GM15510 (cell line): Measurements from ENCODE around the gene BANF1.

Source experiments
- POLR2A ChIP-seq: IDR thresholded peaks from 3 replicates; pipeline ENCODE4 v1.6.1; 2011; ENCODE audit warnings: borderline replicate concordance; ENCODE audit not compliant: insufficient read length; ENCODE audit errors: extremely low read depth

The BANF1 gene

DNA sequence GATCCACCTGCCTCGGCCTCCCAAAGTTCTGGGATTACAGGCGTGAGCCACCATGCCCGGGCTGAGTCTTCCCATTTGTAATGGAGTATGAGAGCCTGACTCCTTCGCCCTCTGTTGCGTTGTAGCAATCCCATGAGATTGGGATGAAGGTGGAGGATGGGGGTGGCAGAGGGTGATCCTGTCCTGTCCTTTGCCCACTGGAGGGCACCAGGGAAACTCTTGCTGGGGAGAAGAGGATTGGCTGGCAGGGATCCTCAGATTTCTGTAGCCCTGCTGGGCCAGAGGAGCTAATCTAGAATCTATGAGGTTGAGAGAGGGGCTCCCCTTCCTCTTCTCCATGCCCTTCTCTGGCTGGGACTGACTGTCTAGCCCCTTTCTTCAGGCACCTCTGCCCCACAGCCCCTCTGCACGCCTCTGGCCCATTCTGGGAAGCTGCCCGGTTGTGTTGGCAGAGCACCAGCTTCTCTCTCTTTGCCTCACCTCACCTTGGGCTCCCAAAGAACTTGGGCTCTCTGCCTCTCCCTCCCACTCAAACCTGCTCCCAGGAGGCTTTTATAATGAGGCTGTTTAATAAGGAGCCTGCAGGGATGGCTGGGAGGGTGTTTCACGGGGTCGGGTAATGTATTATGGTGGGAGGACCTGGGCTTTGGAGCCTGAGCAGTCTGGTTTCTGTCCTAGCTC lies 33.5 kb downstream of the BANF1 start:
- TF ChIP-seq POLR2A: no peak

DNA sequence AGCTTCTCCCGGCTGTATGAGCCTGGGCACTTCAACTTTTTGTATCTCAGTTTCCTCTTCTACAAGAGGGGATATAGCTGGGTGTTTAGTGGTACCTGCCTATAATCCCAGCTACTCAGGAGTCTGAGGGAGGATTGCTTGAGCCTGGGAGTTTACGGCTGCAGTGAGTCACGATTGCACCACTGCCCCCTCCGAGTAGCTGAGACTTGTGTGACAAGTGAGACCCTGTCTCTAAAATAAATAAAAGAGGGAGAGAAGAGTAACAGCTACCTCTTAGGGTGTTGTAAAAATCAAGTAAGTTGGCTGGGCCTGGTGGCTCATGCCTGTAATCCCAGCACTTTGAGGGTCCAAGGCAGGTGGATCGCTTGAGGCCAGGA lies 34.0 kb downstream of the BANF1 start:
- no peak for TF ChIP-seq POLR2A

DNA sequence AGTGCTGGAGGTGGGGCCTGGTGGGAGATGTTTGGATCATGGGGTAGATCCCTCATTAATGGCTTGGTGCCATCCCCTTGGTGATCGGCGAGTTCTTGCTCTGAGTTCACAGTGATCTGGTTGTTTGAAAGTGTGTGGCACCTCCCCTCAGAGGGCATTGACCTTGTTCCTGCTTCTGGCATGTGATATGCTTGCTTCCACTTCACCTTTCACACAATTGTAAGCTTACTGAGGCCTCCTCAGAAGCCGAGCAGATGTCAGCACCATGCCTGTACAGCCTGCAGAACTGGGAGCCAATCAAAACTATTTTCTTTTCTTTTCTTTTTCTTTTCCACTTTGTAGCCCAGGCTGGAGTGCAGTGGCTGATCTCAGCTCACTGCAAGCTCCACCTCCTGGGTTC lies 35.0 kb downstream of the BANF1 start:
- no peak for TF ChIP-seq POLR2A

DNA sequence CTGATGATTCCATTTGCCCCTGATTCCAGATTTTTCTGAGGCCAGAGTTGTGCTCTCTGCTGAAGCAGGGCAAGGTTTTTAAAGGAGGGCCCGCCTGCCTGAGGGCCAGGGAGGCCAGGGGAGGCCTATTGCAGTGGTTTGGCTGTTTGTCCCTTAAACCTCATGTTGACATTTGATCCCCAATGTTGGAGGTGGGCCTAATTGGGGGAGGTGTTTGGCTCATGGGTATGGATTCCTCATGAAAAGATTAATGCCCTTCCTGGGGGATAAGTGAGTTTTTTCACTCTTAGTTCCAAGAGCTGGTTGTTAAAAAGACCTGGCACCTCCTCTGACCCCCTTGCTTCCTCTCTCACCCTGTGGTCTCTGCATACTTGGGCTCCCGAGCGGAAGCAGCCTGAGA lies 37.5 kb downstream of the BANF1 start:
- no peak for TF ChIP-seq POLR2A

DNA sequence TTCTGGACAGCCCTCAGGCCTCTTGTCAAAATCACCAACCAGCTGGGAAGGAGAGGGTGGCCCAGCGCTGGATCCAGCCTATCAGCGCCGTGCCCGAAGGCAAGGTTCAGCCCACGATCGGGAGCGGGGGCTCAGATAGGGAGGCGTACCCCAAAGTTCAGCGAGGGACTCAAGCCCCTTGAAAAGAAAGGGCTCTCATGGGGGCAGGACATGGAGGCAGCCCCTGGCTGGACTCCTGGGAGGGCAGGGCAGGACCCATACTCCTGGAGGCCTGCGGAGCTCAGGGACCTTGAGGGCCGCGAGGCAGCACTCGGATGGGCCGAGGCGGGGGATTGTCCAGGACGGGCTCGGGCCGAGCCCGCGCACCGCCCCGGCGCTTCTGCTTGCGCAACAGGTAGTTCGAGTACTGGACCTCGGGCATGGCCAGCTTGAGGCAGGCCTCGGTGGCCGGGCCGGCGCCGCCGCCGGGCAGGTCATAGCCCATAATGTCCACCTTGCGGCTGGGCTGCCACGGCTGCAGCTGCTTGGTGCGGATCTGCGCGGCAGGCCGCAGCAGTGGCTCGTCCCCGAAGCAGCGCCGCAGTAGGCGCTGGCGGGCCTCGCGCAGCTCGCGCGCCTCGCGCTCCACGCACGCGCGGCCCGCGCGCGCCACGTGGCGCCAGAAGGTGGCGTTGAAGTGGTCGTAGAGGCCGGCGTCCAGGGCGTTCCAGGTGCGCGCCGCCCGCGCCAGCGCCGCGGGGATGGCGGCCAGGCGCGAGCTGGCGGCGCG lies 40.1 kb downstream of the BANF1 start:
- no peak for TF ChIP-seq POLR2A

DNA sequence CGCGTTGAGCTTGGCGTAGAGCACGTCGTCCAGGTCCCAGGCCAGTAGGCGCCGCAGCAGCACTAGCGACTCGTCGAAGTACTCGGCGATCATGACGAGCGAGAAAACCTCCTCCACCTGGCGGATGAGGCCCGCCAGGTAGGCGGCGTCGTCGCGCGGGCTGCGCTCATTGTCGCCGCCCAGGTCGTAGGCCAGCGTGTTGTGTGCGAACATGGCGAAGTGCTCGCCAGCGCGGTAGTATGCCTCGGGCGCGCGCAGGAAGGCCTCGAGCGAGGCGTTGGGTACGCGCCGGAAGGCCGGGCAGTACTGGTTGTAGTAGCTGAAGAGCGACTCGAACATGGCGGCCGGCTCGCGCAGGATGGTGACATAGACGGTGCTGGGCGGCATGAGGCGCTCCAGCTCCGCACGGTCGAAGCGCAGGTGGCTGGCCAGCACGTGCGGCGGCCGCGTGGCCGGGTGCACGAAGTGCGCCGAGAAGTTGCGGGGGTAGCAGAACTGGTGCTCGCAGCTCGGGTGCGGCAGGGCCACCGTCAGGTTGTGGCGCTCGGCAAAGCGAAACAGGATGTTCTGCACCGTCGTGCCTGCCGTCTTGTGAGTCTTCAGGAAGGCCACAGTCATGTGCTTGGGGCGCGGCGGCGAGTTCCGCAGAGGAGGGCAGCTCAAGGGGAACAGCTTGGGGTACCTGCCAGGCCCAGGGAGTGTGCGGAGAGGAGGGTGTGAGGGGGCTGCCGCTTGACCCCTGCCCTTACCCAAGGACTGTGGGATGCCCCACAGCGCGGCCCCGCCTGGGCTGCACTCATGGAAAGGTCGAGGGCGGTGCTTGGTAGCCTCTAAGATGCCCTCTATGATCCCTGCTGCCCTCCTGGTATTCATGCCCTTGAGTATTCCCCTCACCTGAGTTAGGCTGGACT lies 40.9 kb downstream of the BANF1 start:
- no peak for TF ChIP-seq POLR2A

DNA sequence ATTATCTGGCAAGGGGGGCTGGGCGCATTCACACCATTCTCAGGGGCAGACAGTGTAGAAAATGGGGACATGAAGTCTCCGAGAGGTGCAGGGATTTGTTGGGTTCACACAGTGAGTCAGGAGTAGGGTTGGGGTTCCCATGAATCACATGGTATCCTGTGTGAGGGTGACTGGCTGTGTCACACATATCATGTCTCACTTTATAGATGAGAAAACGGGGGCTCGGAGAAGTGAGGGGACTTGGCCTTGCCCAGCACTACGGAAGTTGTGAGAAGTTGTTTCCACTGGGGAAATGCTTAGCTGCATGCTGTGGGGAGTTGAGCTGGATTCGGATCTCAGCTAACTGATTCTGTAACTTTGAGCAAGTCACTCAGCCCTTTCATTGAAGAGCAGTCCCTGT lies 42.5 kb downstream of the BANF1 start:
- no peak for TF ChIP-seq POLR2A

DNA sequence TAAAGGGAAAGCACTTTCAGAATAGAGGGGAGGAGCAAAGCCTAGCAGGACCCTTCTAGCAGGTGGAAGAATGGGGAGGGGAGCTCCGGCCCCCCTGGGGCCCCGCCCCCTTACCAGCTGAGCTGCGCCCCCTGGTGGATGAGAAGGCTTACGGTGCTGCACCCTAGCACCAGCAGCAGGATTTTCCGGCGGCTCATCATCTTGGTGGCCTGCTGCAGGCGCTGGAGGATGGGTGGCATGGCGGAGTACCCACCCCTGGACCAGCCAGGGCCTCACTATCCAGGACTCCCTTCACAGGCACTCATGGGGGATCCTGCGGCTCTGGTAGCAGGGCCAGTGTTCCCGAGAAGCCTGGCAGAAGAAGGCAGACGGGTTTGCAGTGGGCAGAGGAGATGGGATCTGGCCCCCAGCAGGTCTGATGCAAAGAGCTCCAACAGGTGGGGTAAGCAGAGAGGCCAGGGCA lies 42.9 kb downstream of the BANF1 start:
- no peak for TF ChIP-seq POLR2A

DNA sequence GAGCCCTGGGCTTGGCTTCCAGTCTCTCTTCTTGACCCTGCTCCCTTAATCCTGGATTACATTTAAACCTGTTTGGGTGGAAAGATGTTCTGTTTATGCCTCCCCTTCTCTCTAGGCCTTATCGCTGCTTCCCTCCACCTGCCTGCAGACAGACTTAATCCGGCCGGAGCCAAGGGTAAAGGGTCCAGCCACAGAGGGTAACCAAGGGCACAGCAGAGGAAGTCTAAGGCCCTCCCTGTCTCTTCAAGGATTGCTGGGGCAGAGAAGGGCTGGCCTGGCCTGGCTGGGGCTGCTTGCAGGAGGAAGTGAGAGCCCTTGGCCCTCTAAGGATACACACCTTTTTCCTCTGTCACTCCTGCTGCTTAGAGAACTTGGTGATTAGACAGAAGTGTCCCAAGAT lies 44.6 kb downstream of the BANF1 start:
- no peak for TF ChIP-seq POLR2A

DNA sequence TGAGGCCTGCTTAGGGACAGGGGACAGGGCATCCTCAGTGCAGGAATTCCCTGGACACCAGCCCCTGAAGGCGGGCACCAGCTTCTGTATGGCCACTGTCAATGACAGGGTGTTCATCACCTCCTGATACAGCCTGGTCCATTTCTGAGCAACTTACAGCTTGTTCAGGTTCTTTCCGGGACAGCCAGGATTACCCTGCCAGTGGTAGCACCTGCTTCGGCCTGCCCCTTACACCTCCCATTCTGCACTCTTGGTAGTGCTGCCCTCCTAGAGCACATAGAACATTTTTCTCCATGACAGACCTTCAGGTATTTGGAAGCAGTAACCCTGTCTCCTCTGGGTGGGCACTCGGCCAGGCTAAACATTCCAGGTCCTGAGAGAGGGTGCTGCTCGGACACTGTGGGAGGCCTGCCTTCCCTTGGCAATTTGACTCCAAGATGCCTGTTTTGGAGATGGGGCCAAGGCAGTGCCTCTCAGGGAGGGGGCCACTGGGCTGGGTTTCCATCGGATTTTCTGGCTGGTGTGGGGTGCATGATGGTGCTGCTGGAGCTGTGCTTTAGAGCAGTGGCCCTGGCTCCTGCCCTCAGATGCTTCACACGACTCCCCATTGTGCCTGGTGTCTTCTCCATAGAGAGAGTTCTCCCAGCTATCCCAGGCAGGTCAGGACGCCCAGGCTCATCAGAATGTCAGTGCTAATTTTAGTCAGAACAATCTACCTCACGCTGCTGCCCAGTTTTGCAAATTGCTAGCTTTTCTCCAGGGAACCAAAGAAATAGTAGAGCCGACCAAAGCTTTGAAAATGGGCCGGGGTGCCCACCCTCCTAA lies 45.5 kb downstream of the BANF1 start:
- no peak for TF ChIP-seq POLR2A

DNA sequence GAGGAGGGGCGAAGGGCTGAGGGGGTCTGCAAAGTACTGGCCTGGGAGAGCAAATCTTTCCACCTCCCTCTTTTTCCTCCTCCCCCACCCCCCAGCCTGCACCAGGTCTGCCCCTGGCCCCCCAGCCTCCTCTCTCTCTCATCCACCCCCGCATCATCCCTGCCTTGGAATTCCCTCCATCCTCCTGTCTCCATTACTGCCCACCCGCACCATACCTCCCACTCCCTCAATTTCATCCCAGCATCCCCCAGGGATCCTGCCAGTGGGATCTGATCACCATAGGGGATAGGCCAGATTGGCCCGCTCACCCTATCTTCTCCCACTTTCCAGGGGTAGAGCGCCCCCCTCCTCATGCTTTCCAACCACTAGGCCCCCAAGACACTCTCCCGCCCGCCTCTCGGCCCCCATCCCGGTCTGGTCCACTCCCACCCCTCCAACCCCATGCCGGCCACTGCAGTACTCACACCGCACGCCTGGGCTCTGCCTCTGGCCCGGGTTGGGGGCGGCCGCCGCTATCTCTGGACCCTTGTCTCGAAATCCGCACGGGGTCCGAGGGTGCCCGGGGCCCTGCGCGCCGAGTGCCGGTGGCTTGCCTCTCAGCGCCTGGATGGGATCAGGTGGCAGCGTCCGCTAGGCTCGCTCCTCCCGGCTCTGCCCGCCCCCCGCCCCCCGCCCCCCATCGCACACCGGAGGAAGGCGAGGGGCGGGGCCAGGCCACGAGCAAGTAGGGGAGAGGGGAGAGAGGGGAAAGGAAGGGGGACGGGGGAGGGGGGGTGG lies 46.4 kb downstream of the BANF1 start, which contains the start of gene GAL3ST3:
Gene GAL3ST3, minus strand, starts transcription at position 615 of the 777 bp plus-strand sequence. CDS start 3,746 bp downstream, outside the sequence.
- no peak for TF ChIP-seq POLR2A

DNA sequence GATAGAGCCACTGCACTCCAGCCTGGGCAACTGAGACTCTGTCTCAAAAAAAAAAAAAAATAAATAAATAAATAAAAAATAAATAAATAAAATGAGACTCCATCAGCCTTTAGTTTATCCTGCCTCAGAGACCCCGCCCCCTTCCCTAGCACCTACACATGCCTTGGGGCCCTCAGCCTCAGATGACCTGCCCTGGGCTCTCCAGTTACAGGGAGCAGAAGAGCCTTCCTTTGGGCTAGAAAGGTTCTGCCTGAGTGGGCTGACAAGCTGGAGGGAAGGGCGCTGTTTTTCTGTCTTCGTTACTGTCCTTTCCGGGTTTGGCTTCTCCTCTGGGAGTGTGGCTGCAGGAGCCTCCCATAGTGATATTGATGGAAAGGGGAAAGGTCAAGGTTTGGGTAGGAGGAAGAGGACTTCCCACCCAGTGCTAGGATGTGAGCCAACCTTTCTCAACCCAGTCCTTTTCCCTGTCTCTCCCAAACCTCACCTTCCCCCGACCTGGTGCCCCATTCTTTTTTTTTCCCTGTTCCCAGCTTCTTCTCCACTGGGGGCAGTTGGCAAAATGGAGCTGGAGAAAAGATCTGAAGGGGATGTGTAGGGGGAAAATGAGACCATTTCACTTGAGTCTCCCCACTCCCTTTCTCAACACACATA lies 48.4 kb downstream of the BANF1 start:
- TF ChIP-seq POLR2A: no peak

DNA sequence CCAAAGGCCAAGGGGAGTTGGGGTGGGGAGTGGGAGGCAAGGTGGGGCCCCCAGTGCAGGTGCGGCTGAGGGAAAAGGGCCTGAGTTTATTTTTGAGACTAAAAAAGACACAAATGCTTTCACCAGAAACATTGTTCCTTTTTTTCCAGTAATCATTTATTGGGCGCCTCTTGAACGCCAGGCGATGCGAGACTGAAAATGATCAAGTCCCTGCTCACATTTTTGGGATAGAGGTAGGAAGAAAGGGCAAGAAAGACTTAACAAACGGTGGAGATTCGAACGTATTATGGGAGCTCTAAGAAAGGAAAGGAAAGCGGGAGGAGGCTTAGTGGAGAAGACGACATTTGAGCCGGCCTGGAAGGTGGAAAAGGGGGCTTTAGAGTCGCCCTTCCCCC lies 49.1 kb downstream of the BANF1 start:
- TF ChIP-seq POLR2A: no peak
